Activated T-cell treated with anti-CD3 and anti-CD28 coated beads for 24 hours (primary cell): Measurements from ENCODE around the gene ZNF195.
"Not testable (repeated sequence)": the region's sequence is repeated elsewhere in the genome, so short reads cannot be mapped to it uniquely, and the experiment has no call there.

Experiments
- DNase-seq: peaks from one replicate; pipeline ENCODE4 v3.0.0-alpha.2; 2020; ENCODE audit warnings: low read depth

ZNF195 gene

GRCh38 chr11:3378426-3379423 is at the start of gene ZNF195:
TSS of gene ZNF195 (minus strand) at chr11:3379146. CDS start at chr11:3379040, 106 bp downstream.
- DNase-seq = peak; percentile 99

GRCh38 chr11:3428076-3428475 is 49.1 kb upstream of the ZNF195 start:
- DNase-seq = not testable (repeated sequence)

- not testable (repeated sequence) for DNase-seq
Observed at GRCh38 chr11:3426541-3426940, 47.6 kb upstream of the ZNF195 start.

GRCh38 chr11:3423928-3424327 is 45.0 kb upstream of the ZNF195 start:
- not testable (repeated sequence) for DNase-seq

- not testable (repeated sequence) for DNase-seq
Observed at GRCh38 chr11:3423138-3423731, 44.3 kb upstream of the ZNF195 start.

- peak; percentile 96 for DNase-seq
Observed at GRCh38 chr11:3422380-3423137, 43.6 kb upstream of the ZNF195 start.

GRCh38 chr11:3421608-3422379 is 42.8 kb upstream of the ZNF195 start:
- peak; percentile 6 for DNase-seq

GRCh38 chr11:3420281-3421042 is 41.5 kb upstream of the ZNF195 start:
- DNase-seq = not testable (repeated sequence)

- DNase-seq = not testable (repeated sequence)
Observed at GRCh38 chr11:3419496-3419895, 40.5 kb upstream of the ZNF195 start.

GRCh38 chr11:3417047-3417446 is 38.1 kb upstream of the ZNF195 start:
- peak; percentile 38 for DNase-seq

GRCh38 chr11:3415301-3415700 is 36.4 kb upstream of the ZNF195 start:
- DNase-seq = not testable (repeated sequence)

GRCh38 chr11:3413666-3414065 is 34.7 kb upstream of the ZNF195 start:
- not testable (repeated sequence) for DNase-seq

GRCh38 chr11:3412837-3413236 is 33.9 kb upstream of the ZNF195 start:
- no peak for DNase-seq

GRCh38 chr11:3408722-3409121 is 29.8 kb upstream of the ZNF195 start:
- peak; percentile 64 for DNase-seq

GRCh38 chr11:3408058-3408605 is 29.2 kb upstream of the ZNF195 start:
- not testable (repeated sequence) for DNase-seq

GRCh38 chr11:3406937-3407336 is 28.0 kb upstream of the ZNF195 start:
- not testable (repeated sequence) for DNase-seq

GRCh38 chr11:3406223-3406875 is 27.4 kb upstream of the ZNF195 start:
- DNase-seq = not testable (repeated sequence)

GRCh38 chr11:3404076-3404925 is 25.4 kb upstream of the ZNF195 start:
- not testable (repeated sequence) for DNase-seq

GRCh38 chr11:3402861-3403250 is 23.9 kb upstream of the ZNF195 start:
- not testable (repeated sequence) for DNase-seq
